ENCODE data around the gene FRMPD2. TPM values are rescaled to one million over a fixed set of nuclear protein-coding genes. Genes with fewer than 3 reads are reported as not detected.

The FRMPD2 gene
- polyA plus RNA-seq, 1 donor from 2014 or later, result 0.14 TPM

GRCh38 chr10:48234295-48234694 lies 40.2 kb downstream of the FRMPD2 start:
- no peak for TF ChIP-seq POLR2AphosphoS5 (IDR thresholded peaks at IDR 0.05)
- no peak for TF ChIP-seq EP300 (conservative IDR thresholded peaks at IDR 0.05; ENCODE audit: poor library complexity, severe bottlenecking)
- no peak for TF ChIP-seq MXI1 (conservative IDR thresholded peaks at IDR 0.05; ENCODE audit: poor library complexity, severe bottlenecking)
- no peak for TF ChIP-seq SMC3 (conservative IDR thresholded peaks at IDR 0.05; ENCODE audit: poor library complexity)
- no peak for TF ChIP-seq TAF1 (IDR thresholded peaks at IDR 0.05; ENCODE audit: low read depth)
- TF ChIP-seq REST (IDR thresholded peaks at IDR 0.05; ENCODE audit: borderline replicate concordance), result no peak
- TF ChIP-seq CTCF (IDR thresholded peaks at IDR 0.05; ENCODE audit: poor library complexity, severe bottlenecking), result no peak
- no peak for TF ChIP-seq RAD21 (conservative IDR thresholded peaks at IDR 0.05)
- no peak for TF ChIP-seq EZH2 (IDR thresholded peaks at IDR 0.05; ENCODE audit: borderline replicate concordance, insufficient read depth, low read length, poor library complexity, severe bottlenecking)
- Histone ChIP-seq H2AFZ (ENCODE audit: low read depth, low read length) (no peak overlapping the region), H3F3A (ENCODE audit: insufficient read depth, low read length, poor library complexity, severe bottlenecking) (no peaks in the 10 kb centered on the region), H3K9ac (ENCODE audit: low read length) (no peak overlapping the region), H3K4me2 (ENCODE audit: low read length) (no peak overlapping the region), H3K27me3 (ENCODE audit: insufficient read depth, low read depth, low read length) (no peaks in the 10 kb centered on the region), H3K4me3 (ENCODE audit: low read length) (no peak overlapping the region), H3K9me3 (ENCODE audit: low read length) (no peaks in the 10 kb centered on the region), H3K79me2 (replicated peaks; ENCODE audit: insufficient read depth, low read length) (no peaks in the 10 kb centered on the region), H4K20me1 (ENCODE audit: insufficient read depth) (no peaks in the 10 kb centered on the region), H3K27ac (ENCODE audit: low read length) (no peak overlapping the region), H3K9me2 (ENCODE audit: insufficient read depth, low read length) (no peaks in the 10 kb centered on the region), H3K36me3 (ENCODE audit: insufficient read depth, low read length) (no peaks in the 10 kb centered on the region)

- no peaks in the 10 kb centered on the region for H3K36me3 ChIP-seq (ENCODE audit: insufficient read depth, low read length)
- H3K9me3 ChIP-seq (ENCODE audit: low read length), result no peaks in the 10 kb centered on the region
- H3F3A ChIP-seq (ENCODE audit: insufficient read depth, low read length, poor library complexity, severe bottlenecking), result no peaks in the 10 kb centered on the region
- no peaks in the 10 kb centered on the region for H4K20me1 ChIP-seq (ENCODE audit: insufficient read depth)
- H3K9ac ChIP-seq (ENCODE audit: low read length), result no peak overlapping the region
- H3K9me2 ChIP-seq (ENCODE audit: insufficient read depth, low read length), result no peaks in the 10 kb centered on the region
- no peak overlapping the region for H2AFZ ChIP-seq (ENCODE audit: low read depth, low read length)
- H3K27me3 ChIP-seq (ENCODE audit: insufficient read depth, low read depth, low read length), result no peaks in the 10 kb centered on the region
- no peaks in the 10 kb centered on the region for H3K79me2 ChIP-seq (replicated peaks; ENCODE audit: insufficient read depth, low read length)
- H3K4me2 ChIP-seq (ENCODE audit: low read length), result no peak overlapping the region
- TF ChIP-seq SMC3 (conservative IDR thresholded peaks at IDR 0.05; ENCODE audit: poor library complexity) (no peak), CTCF (IDR thresholded peaks at IDR 0.05; ENCODE audit: poor library complexity, severe bottlenecking) (no peak), POLR2AphosphoS5 (IDR thresholded peaks at IDR 0.05) (no peak), EP300 (conservative IDR thresholded peaks at IDR 0.05; ENCODE audit: poor library complexity, severe bottlenecking) (no peak)
- no peak overlapping the region for H3K4me3 ChIP-seq (ENCODE audit: low read length)
- no peak overlapping the region for H3K27ac ChIP-seq (ENCODE audit: low read length)
Measured at GRCh38 chr10:48233559-48234005, 40.9 kb downstream of the FRMPD2 start.
